OCI-M2 (cell line): Measurements from ENCODE around the gene ZNF740.
"Not testable (repeated sequence)": the region's sequence is repeated elsewhere in the genome, so short reads cannot be mapped to it uniquely, and the experiment has no call there.

ENCODE experiments used
- DNase-seq: peaks from one replicate; lab custom pipeline; 2025; ENCODE audit not compliant: unreplicated experiment; lab: John Stamatoyannopoulos, UW

The ZNF740 gene

GRCh38 chr12:53172352-53172751, 8.2 kb upstream of the ZNF740 start:
- no peak for DNase-seq

DNA sequence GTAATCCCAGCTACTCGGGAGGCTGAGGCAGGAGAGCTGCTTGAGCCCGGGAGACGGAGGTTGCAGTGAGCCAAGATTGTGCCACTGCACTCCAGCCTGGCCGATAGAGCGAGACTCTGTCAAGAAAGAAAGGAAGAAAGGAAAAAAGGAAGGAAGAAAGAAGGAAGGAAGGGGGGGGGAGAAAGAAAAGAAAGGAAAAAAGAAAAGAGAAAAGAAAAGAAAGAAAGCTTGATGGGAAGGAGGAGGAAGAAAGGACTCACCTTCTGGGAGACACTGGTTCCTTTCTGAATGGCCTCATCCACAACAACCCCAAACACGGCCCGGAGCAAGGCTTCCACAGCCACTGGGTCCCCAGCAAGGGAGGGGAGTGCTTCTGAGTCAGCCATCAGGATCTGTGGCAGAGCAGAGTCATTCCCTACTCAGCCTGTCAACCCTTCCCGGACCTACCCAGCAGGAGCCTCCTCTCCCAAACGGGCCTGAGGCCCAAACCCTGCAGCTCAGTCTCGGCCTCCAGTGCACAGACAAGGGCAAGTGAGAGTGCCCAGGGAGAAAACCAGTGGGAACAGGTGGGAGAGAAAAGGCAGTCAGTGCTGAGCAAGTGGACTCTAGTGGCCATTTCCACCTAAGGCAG, 7.3 kb upstream of the ZNF740 start:
- DNase-seq: no peak

DNA sequence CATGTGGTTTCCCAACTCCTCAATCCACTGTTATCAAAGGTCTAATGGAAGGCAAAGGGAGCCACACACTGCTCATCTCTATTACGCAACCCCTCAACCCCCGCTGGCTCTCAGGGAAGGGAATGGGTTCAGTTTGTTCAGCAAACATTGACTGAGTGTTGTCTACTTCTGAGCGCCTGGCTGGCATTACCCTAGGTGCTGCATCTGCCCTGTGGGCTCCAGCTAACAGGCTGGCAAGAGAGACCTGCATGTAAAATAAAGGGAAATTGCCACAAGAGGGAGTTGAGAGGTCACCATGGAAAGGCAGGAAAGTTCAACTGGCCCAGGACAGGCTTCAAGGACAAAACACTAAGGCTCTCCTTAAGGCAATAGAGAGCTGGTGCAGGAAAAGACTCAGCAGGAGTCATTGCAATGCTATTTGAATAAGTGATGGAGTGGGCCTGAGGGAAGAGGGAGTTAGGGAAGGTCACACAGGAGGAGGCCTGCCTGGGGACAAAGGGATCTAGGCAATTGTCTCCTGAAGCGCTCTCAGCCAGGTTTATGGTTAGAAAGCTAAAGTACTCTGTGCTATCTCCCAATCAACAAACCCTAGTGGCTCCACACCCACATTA, 5.5 kb upstream of the ZNF740 start:
- DNase-seq: no peak

DNA sequence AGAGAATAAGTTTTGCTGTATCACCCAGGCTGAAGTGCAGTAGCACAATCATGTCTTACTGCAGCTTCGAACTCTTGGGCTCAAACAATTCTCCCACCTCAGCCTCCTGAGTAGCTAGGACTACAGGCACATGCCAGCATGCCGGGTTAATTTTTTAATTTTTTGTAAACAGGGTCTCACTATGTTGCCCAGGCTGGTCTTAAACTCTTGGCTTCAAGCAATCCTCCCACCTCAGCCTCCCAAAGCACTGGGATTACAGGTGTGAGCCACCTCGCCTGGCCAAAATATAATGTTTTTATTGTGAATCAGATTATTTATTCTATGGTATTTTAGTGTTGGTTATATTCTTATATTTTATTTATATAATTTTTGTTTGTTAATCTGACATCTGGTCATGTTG, 3.8 kb upstream of the ZNF740 start:
- DNase-seq: no peak

DNA sequence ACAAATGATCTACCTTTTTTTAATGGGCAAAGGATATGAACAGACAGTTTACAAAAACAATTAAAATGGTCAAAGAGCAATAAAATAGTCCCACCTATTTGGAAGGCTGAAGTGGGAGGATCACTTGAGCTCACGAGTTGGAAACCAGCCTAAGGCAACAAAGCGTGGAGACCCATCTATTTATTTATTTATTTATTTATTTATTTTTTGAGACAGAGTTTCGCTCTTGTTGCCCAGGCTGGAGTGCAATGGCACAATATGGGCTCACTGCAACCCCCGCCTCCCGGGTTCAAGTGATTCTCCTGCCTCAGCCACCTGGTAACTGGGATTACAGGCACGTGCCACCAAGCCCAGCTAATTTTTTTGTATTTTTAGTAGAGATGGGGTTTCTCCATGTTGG, 3.1 kb upstream of the ZNF740 start:
- DNase-seq: not testable (repeated sequence)

DNA sequence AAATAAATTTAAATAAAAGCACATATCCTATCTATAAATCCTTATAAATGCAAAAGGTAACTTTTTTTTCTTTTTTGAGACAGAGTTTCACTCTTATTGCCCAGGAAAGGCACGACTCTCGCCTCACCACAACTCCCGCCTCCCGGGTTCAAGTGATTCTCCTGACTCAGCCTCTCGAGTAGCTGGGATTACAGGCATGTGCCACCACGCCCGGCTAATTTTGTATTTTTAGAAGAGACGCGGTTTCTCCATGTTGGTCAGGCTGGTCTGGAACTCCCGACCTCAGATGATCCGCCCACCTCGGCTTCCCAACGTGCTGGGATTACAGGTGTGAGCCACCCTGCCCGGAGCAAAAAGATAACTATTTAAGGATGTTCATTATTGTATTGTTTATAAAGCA, 1.7 kb upstream of the ZNF740 start:
- DNase-seq: not testable (repeated sequence)

- DNase-seq: no peak
These were observed 769 bp upstream of the ZNF740 start for GRCh38 chr12:53179687-53180219.

DNA sequence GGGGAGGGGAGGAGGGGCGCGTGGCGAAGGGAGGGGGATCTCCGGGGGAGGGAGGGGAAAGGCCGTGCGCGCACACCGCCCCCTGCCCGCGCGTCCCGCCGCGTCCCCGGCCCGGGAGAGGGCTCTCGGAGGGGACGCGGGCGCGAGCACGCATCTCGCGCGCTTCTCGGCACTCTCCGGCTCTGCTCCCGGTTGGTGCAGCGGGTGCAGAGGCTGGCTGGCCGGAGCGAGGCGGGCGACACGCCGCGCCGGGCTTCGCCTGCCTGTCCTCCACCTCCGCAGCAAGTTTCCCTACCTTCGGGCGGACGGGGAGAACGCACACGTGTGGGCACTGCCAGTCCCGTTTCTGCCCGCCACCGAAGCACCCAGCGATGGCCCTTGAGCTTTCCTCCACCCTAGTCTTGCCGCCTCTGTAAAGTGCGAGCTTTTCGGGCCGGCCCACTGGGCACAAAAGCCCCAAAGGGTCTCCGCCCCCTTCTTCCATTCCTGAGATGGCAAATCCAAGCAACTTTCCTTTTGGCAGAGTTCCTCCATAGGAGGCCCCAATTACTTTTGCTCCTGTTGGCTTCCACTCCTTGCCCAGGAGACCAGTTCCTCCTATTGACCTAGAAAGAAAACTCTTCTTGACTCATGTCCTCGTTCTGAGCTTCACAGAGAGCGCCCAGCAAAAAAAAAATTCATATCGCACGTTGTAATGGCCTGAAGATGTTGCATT, 566 bp downstream of the ZNF740 start:
- DNase-seq: no peak

- no peak for DNase-seq
These were observed 1.4 kb downstream of the ZNF740 start for GRCh38 chr12:53181935-53182334.

DNA sequence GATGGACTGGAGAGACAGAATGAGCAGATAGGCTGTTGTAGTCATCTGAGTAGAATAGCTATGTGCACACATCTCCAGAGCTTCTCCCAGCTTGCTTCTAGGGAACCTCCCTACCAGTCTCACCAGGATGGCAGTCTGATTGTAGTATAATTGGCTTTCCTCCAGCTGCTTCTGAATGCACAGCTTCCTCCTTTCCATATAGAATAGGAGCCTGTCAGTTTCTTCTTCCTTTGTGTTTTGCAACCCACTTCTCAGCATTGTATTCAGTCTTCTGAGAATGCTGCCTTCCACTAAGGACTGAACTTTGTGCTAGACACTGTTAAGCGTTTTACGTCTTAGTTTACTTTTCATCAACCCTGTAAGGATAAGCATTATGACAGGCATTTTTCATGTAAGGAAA, 2.4 kb downstream of the ZNF740 start:
- no peak for DNase-seq

GRCh38 chr12:53184828-53185227, 4.3 kb downstream of the ZNF740 start:
- no peak for DNase-seq

GRCh38 chr12:53185582-53186153, 5.1 kb downstream of the ZNF740 start:
- no peak for DNase-seq

DNA sequence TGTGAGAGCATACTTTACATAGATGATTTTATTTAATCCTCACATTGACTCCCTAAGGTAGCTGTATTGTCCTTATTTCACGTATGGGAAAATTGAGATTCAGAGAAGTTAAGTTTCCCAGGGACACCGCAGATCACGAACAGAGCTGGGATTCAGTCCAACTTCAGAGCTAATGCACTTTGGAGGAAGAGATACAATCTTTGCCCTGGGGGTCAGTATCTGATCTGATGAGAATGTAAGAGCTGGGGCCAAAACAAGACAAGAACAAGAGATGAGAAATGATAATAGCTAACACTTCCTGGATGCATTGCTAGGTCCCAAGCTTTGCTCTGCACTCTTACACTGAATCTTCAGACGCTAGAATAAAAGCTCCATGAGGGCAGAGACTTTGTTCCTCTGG, 6.2 kb downstream of the ZNF740 start:
- no peak for DNase-seq

- DNase-seq: no peak
These were observed 6.8 kb downstream of the ZNF740 start for GRCh38 chr12:53187145-53187899.

- DNase-seq: no peak
These were observed 9.7 kb downstream of the ZNF740 start for GRCh38 chr12:53190108-53190729.

GRCh38 chr12:53191096-53191884, 10.8 kb downstream of the ZNF740 start:
- no peak for DNase-seq

DNA sequence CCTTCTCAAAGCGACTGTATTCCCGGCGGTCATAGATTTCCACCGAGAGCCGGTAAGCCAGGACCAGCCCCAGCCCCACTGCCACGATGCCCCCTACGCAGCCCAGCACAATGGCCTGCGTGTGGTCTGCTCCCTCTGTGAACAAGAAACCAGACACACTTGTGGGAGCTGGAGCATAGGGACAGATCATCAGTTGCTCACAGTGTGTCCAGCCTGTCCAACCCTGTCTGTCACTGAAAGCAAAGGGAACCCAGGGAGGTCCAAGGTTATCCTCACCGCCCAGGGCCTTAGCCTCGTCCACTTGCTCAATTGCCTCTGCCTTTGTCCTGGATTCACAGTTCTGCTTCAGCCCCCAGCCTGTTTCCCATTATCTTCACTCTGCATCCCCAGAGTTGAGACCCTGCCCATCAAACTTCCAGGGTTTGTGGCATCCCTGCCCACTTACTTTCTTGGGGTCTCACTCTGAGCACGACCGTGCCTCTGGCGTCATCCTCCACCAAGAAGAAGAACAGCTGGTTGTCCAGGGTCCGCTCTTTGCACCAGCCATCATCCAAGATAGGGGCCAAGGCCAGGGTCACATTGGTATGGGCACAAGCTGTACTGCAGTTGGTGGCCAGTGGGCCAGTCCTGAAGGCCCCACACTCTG, 11.5 kb downstream of the ZNF740 start:
- no peak for DNase-seq

- no peak for DNase-seq
These were observed 12.1 kb downstream of the ZNF740 start for GRCh38 chr12:53192531-53193021.

DNA sequence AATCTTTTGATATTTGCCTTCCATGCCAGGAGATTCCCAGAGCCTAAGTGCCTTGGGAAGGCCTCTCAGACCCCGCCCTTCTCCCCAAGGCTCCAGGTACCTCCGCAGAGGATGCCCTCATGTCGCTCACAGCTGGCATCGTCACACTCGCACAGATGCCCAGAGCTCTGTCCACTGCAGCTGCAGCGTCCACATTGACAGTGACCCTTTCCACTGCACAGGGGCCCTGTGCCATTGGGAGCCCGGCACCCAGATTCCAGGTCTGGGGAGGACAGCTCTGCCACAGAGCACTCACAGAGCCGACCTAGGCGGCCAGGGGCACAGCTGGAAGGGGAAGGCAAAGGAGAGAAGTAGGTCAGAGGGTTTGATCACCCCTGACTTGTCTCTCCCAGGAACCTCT, 12.5 kb downstream of the ZNF740 start:
- DNase-seq: no peak
